Measurements from ENCODE around the gene IQSEC1.
A peak's percentile ranks its signal among the peaks of the same experiment; 100 is the strongest.

Gene IQSEC1

GRCh38 chr3:13004376-13004775 is 68.9 kb downstream of the IQSEC1 start:
- 86% methylated on average over 5 of the region's 7 CpGs for WGBS (ENCODE audit: insufficient coverage)
- DNase-seq = no peak
- CTCF ChIA-PET = interaction anchor here (1.3 to 8.3 kb wide), 3 partner anchors 9 to 21 kb away, joined by 6 to 55 read pairs (median 8); no protein-coding TSS in a partner anchor
- Histone ChIP-seq H3K4me1 (ENCODE audit: control extremely low read depth in 1 of 4, control insufficient read depth in 4 of 4, insufficient read depth in 4 of 4, low read length in 3 of 4) (peaks cover 9 to 56% (median 24%) of the 10 kb centered on the region in 4 experiments), H3K36me3 (ENCODE audit: control insufficient read depth in 4 of 4, insufficient read depth in 4 of 4, low read length in 3 of 4) (no peaks in the 10 kb centered on the region), H3K4me3 (ENCODE audit: control insufficient read depth in 1 of 7, extremely low read depth in 1 of 7, insufficient read depth in 4 of 7, low read depth in 2 of 7, low read length in 6 of 7) (no peak overlapping the region), H3K9me3 (ENCODE audit: control extremely low read depth in 1 of 5, control insufficient read depth in 4 of 5, insufficient read depth in 2 of 5, low read depth in 1 of 5, low read length in 4 of 5) (no peaks in the 10 kb centered on the region), H3K27ac (ENCODE audit: insufficient read depth in 1 of 2, low read depth in 1 of 2, low read length in 2 of 2, poor library complexity in 1 of 2, severe bottlenecking in 2 of 2) (no peak overlapping the region), H3K27me3 (replicated peaks in 2 of 5; ENCODE audit: control insufficient read depth in 4 of 5, insufficient read depth in 5 of 5, low read length in 4 of 5) (no peaks in the 10 kb centered on the region)
- POLR2A ChIA-PET = interaction anchor here (1.1 to 1.2 kb wide), 2 partner anchors 9 to 11 kb away, joined by 3 read pairs; no protein-coding TSS in a partner anchor

DNA sequence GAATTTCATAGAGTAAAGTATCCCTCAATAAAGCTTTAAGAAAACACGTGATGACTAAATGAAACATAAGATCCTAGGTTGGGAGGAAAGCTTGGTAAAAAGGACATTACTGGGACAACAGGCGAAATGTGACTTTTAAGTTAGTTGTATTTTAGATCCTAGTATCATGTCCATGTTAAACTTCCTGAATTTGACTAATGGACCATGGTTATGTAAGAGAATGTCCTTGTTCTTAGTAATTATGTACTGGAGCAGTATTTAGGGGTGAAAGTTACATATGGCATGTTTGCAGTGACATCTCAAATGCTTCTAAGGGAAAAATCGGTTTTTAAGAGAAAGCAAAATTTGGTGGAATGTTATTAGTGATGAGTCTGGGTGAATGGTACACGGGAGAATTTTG is 69.6 kb downstream of the IQSEC1 start:
- DNase-seq = no peak
- Histone ChIP-seq H3K27ac (ENCODE audit: insufficient read depth in 1 of 2, low read depth in 1 of 2, low read length in 2 of 2, poor library complexity in 1 of 2, severe bottlenecking in 2 of 2) (no peak overlapping the region), H3K9me3 (ENCODE audit: control extremely low read depth in 1 of 5, control insufficient read depth in 4 of 5, insufficient read depth in 2 of 5, low read depth in 1 of 5, low read length in 4 of 5) (no peaks in the 10 kb centered on the region), H3K36me3 (ENCODE audit: control insufficient read depth in 4 of 4, insufficient read depth in 4 of 4, low read length in 3 of 4) (no peaks in the 10 kb centered on the region), H3K4me3 (ENCODE audit: control insufficient read depth in 1 of 7, extremely low read depth in 1 of 7, insufficient read depth in 4 of 7, low read depth in 2 of 7, low read length in 6 of 7) (no peak overlapping the region), H3K27me3 (replicated peaks in 2 of 5; ENCODE audit: control insufficient read depth in 4 of 5, insufficient read depth in 5 of 5, low read length in 4 of 5) (no peaks in the 10 kb centered on the region), H3K4me1 (ENCODE audit: control extremely low read depth in 1 of 4, control insufficient read depth in 4 of 4, insufficient read depth in 4 of 4, low read length in 3 of 4) (peaks cover 4 to 56% (median 24%) of the 10 kb centered on the region in 4 experiments)
- ChIA-PET CTCF (interaction anchor here (1.3 kb wide), 1 partner anchor 8 kb away, joined by 6 read pairs; no protein-coding TSS in a partner anchor), POLR2A (interaction anchor here (1.2 kb wide), 1 partner anchor 12 kb away, joined by 3 read pairs; no protein-coding TSS in a partner anchor)
- WGBS (ENCODE audit: insufficient coverage) = 100% methylated on average over 2 of the region's 4 CpGs

DNA sequence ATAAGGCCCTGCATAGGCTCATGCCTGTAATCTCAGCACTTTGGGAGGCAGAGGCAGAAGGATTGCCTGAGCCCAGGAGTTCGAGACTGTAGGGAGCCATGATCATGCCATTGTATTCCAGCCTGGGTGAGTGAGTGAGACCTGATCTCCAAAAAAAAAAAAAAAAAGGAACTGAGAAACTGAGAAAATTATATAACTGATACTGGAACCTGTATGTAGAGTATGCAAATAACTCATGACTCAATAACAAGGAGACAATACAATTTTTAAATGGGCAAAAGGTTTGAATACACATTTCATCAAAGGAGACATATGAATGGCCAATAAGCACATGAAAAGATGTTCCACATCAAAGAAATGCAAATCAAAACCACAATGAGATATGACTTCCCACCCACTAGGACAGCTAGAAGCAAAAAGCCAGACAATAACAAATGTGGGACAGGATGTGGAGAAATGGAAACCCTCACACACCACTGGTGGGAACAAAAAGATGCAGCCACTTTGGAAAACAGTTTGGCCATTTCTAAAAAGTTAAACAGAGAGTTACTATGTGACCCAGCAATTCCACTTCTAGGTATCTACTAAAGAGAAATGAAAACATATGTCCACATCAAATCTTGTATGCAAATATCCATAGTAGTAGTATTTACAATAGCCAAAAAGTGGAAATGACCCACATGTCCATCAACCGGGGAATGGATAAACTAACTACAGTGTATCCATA is 70.7 kb downstream of the IQSEC1 start:
- ChIA-PET POLR2A (no interaction called here), CTCF (no interaction called here)
- Histone ChIP-seq H3K9me3 (ENCODE audit: control extremely low read depth in 1 of 5, control insufficient read depth in 4 of 5, insufficient read depth in 2 of 5, low read depth in 1 of 5, low read length in 4 of 5) (no peaks in the 10 kb centered on the region), H3K36me3 (ENCODE audit: control insufficient read depth in 4 of 4, insufficient read depth in 4 of 4, low read length in 3 of 4) (no peaks in the 10 kb centered on the region), H3K27ac (ENCODE audit: insufficient read depth in 1 of 2, low read depth in 1 of 2, low read length in 2 of 2, poor library complexity in 1 of 2, severe bottlenecking in 2 of 2) (no peak overlapping the region), H3K4me3 (ENCODE audit: control insufficient read depth in 1 of 7, extremely low read depth in 1 of 7, insufficient read depth in 4 of 7, low read depth in 2 of 7, low read length in 6 of 7) (no peak overlapping the region), H3K4me1 (ENCODE audit: control extremely low read depth in 1 of 4, control insufficient read depth in 4 of 4, insufficient read depth in 4 of 4, low read length in 3 of 4) (peaks cover 12 to 48% (median 21%) of the 10 kb centered on the region in 4 experiments), H3K27me3 (replicated peaks in 2 of 5; ENCODE audit: control insufficient read depth in 4 of 5, insufficient read depth in 5 of 5, low read length in 4 of 5) (no peaks in the 10 kb centered on the region)
- WGBS (ENCODE audit: insufficient coverage) = 100% methylated on average over 1 of the region's 2 CpGs
- peak in 1 of 3 donors; percentile 27 for DNase-seq

GRCh38 chr3:12999147-13000140 is 73.8 kb downstream of the IQSEC1 start:
- H3K27ac ChIP-seq (ENCODE audit: insufficient read depth in 1 of 2, low read depth in 1 of 2, low read length in 2 of 2, poor library complexity in 1 of 2, severe bottlenecking in 2 of 2) = peak overlapping the region in 1 of 2 experiments; percentile 72
- DNase-seq = peak in 2 of 3 donors; percentile 64 to 69

GRCh38 chr3:12998648-12999047 is 74.6 kb downstream of the IQSEC1 start:
- Histone ChIP-seq H3K4me3 (ENCODE audit: control insufficient read depth in 1 of 7, extremely low read depth in 1 of 7, insufficient read depth in 4 of 7, low read depth in 2 of 7, low read length in 6 of 7) (no peak overlapping the region), H3K36me3 (ENCODE audit: control insufficient read depth in 4 of 4, insufficient read depth in 4 of 4, low read length in 3 of 4) (no peaks in the 10 kb centered on the region), H3K27me3 (replicated peaks in 2 of 5; ENCODE audit: control insufficient read depth in 4 of 5, insufficient read depth in 5 of 5, low read length in 4 of 5) (peaks cover 0 to 9% (median 0%) of the 10 kb centered on the region in 5 experiments), H3K9me3 (ENCODE audit: control extremely low read depth in 1 of 5, control insufficient read depth in 4 of 5, insufficient read depth in 2 of 5, low read depth in 1 of 5, low read length in 4 of 5) (no peaks in the 10 kb centered on the region), H3K4me1 (ENCODE audit: control extremely low read depth in 1 of 4, control insufficient read depth in 4 of 4, insufficient read depth in 4 of 4, low read length in 3 of 4) (peaks cover 18 to 33% (median 30%) of the 10 kb centered on the region in 4 experiments), H3K27ac (ENCODE audit: insufficient read depth in 1 of 2, low read depth in 1 of 2, low read length in 2 of 2, poor library complexity in 1 of 2, severe bottlenecking in 2 of 2) (peak overlapping the region in 1 of 2 experiments; percentile 72)
- 11% methylated on average over 1 of the region's 4 CpGs for WGBS (ENCODE audit: insufficient coverage)
- DNase-seq = peak in 1 of 3 donors; percentile 28
- ChIA-PET POLR2A (no interaction called here), CTCF (interaction anchor here (1.2 to 3.3 kb wide), 4 partner anchors 11 to 93 kb away, joined by 4 to 32 read pairs (median 6); no protein-coding TSS in a partner anchor)

More at GRCh38 chr3:12999147-13000140, 73.8 kb downstream of the IQSEC1 start:
- peaks cover 0 to 3% (median 0%) of the 10 kb centered on the region in 5 experiments for H3K27me3 ChIP-seq (replicated peaks in 2 of 5; ENCODE audit: control insufficient read depth in 4 of 5, insufficient read depth in 5 of 5, low read length in 4 of 5)
- no peak overlapping the region for H3K4me3 ChIP-seq (ENCODE audit: control insufficient read depth in 1 of 7, extremely low read depth in 1 of 7, insufficient read depth in 4 of 7, low read depth in 2 of 7, low read length in 6 of 7)
- ChIA-PET POLR2A (no interaction called here), CTCF (interaction anchor here (1.1 to 3.3 kb wide), 6 partner anchors 10 to 92 kb away, joined by 3 to 32 read pairs (median 6); no protein-coding TSS in a partner anchor)
- WGBS (ENCODE audit: insufficient coverage) = 65% methylated on average over 13 of the region's 14 CpGs
- H3K4me1 ChIP-seq (ENCODE audit: control extremely low read depth in 1 of 4, control insufficient read depth in 4 of 4, insufficient read depth in 4 of 4, low read length in 3 of 4) = peaks cover 18 to 31% (median 25%) of the 10 kb centered on the region in 4 experiments
- H3K36me3 ChIP-seq (ENCODE audit: control insufficient read depth in 4 of 4, insufficient read depth in 4 of 4, low read length in 3 of 4) = no peaks in the 10 kb centered on the region
- no peaks in the 10 kb centered on the region for H3K9me3 ChIP-seq (ENCODE audit: control extremely low read depth in 1 of 5, control insufficient read depth in 4 of 5, insufficient read depth in 2 of 5, low read depth in 1 of 5, low read length in 4 of 5)

- H3K27ac ChIP-seq (ENCODE audit: insufficient read depth in 1 of 2, low read depth in 1 of 2, low read length in 2 of 2, poor library complexity in 1 of 2, severe bottlenecking in 2 of 2) = no peak overlapping the region
- CTCF ChIA-PET = interaction anchor here (3.3 to 6.3 kb wide), 3 partner anchors 11 to 13 kb away, joined by 32 to 55 read pairs (median 33); no protein-coding TSS in a partner anchor
Observed at GRCh38 chr3:12997387-12997786, 75.8 kb downstream of the IQSEC1 start.

More at GRCh38 chr3:12997387-12997786, 75.8 kb downstream of the IQSEC1 start:
- Histone ChIP-seq H3K36me3 (ENCODE audit: control insufficient read depth in 4 of 4, insufficient read depth in 4 of 4, low read length in 3 of 4) (no peaks in the 10 kb centered on the region), H3K4me1 (ENCODE audit: control extremely low read depth in 1 of 4, control insufficient read depth in 4 of 4, insufficient read depth in 4 of 4, low read length in 3 of 4) (peaks cover 15 to 43% (median 36%) of the 10 kb centered on the region in 4 experiments), H3K27me3 (replicated peaks in 2 of 5; ENCODE audit: control insufficient read depth in 4 of 5, insufficient read depth in 5 of 5, low read length in 4 of 5) (peaks cover 0 to 18% (median 3%) of the 10 kb centered on the region in 5 experiments), H3K4me3 (ENCODE audit: control insufficient read depth in 1 of 7, extremely low read depth in 1 of 7, insufficient read depth in 4 of 7, low read depth in 2 of 7, low read length in 6 of 7) (no peak overlapping the region), H3K9me3 (ENCODE audit: control extremely low read depth in 1 of 5, control insufficient read depth in 4 of 5, insufficient read depth in 2 of 5, low read depth in 1 of 5, low read length in 4 of 5) (no peaks in the 10 kb centered on the region)
- POLR2A ChIA-PET = no interaction called here
- DNase-seq = no peak
